Activated CD8-positive, alpha-beta memory T cell treated with anti-CD3 and anti-CD28 coated beads, Interleukin-2, amount 50 U/mL, for 48 hours (primary cell): ENCODE results near the gene TMEM163.
A peak's percentile ranks its signal among the peaks of the same experiment; 100 is the strongest.

Experiments used
- DNase-seq: peaks from one replicate; pipeline ENCODE4 v3.0.0-alpha.2; 2020

TMEM163 gene

DNA sequence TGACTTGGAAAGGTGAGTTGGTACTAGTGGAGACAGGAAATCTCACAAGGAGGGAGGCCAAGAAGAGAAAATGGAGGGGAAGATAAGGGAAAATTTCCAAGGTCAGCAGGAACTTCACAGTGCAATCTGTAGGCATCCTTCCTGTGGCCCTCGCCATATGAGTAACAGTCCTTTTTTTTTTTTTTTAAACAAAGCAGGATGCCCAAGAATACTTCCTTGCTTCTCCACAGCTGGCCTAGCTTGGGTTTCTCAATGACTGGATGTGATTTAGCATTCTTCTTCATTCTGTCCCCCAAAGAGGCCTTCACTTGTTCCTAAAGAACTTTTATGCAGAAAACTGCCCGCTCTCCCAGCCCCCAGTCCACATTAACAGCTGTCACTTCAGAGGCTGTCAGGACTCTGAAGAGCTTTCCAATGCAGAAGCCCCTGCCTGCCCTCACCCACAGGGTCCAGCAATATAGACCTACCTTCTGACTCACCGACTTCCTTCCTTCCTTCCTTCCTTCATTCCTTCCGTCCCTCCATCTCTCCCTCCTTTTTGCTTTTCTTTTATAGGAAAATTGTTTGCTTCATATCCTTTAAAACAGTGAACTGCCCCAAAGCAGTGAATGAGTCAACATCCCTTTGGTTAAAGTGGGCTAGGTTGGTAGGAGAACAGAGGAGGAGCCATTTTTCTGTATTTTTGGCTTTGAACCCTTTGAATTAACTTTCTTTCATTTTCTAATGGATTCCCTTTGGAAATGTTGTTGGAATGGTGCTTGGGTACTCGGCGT lies 292.9 kb downstream of the TMEM163 start:
- no peak for DNase-seq

DNA sequence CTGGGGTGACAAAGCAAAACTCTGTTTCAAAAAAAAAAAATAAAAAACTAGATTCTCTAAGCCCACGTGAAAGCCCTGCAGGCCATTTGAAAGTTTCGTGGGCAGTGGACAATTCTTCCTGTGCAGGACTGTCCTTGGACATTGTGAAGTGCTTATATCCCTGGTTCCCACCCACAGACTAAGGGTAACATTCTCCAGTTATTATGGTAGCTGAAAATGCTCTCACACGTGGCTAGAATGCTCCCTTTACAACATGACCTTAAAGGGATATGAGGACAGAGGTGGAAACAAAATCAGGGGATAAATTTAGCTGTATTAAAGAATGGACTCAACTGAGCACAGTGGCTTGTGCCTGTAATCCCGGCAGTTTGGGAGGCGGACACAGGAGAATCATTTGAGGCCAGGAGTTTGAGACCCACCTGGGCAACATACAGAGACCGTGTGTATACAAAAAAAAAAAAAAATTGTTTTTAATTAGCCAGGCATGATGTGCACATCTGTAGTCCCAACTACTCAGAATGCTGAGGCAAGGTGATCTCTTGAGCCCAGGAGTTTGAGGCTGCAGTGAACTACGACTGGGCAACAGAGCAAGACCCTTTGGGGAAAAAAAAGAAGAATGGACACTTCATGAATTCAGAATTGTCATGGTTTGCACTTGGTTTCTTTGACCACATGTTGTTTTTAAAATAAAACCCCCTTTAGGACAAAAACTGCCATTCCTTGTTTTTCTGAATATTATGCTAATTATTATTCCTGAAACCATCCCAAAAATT lies 297.1 kb downstream of the TMEM163 start:
- DNase-seq: no peak

DNA sequence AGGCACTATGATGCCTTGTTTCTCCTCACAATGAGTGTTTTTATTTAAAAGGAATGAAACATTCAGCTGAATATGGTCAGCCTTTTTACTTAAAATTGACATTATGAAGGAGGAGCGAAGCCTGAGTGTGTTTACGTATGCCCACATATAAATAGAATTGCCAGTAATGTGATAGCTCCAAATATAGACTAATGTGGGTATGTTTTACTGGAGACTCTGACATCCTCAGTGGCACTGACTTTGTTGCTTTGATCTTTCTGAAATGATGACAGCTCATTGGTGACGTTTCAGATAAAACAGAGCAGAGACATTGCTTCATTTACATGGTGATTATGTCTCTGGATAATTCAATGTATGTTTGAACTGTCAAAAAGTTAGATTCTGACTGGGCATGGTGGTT lies 297.9 kb downstream of the TMEM163 start:
- DNase-seq: no peak

DNA sequence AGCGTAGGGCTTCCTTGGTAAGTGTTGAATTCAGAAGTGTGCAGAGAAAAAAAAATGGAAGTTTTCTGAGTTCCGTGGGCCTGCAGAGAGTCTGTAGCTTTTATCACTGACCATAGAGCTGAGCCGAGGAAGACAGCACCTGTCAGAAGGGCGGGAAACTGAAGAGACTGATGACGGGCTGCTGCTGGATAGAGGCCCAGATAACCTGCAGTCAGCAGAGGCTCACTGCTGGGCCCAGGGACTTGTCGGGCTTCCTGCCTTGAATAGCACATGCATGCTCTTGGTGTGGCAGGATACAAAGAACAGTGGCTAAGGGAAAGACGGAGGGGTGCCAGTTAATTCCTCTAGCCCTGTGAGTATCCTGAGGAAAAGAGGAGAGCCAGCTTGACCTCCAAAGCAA lies 298.5 kb downstream of the TMEM163 start:
- DNase-seq: no peak

DNA sequence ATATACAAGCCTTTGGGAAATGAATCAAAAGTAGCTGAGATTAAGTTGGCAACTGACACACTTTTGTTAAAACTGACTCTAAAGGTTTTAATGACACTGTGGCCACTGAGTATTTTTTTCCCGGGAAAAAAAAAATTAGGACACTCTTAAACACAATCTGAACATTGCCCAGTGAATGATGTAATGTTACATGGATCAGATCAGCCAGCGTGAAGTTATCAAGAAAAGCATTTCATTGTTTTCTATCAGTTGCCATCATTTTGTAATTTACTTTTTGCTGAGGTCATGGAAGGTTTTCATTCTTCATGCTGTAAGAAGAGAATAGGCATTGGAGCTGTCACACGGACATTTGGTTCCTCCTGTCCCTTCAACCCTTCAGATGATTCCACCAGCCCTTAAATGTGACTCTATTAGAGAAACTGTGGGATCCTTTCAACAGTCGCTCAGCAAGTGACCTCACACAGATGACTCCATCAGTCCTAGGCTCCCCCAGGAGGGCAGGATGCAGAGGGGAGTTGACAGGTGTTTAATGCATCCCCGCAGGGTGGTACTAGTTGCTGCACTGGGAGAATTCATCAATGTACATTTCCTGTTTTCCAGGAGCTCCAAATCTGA lies 300.7 kb downstream of the TMEM163 start:
- DNase-seq: no peak

DNA sequence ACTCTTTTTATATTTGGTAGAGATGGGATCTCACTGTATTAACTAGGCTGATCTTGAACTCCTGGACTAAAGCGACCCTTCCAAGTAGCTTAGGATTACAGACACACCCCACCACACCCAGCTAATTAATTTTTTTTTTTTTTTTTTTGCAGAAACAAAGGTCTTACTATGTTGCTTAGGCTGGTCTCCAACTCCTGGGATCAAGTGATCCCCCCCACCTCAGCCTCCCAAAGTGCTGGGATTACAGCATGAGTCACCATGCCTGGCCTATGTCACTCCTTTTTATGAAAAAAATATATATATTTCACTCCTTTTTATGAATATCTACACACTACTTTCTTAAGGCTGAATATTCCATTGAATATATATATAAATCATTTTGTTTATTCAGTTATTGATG lies 302.2 kb downstream of the TMEM163 start:
- DNase-seq: no peak

DNA sequence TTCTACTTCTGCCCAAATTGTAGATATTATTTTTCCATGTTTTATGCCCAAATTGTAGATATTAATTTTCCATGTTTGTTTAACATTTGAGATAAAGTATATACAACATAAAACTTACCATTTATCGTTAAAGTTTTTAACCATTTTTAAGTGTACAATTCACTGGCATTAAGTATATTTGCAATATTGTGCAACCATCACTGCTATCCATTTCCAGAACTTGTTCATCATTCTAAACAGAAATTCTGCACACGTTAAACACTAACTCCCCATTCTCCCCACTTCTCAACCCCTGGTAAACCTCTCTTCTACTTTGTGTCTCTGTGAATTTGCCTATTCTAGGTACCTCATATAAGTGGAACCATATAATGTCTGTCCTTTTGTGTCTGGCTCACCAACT lies 302.8 kb downstream of the TMEM163 start:
- no peak for DNase-seq

DNA sequence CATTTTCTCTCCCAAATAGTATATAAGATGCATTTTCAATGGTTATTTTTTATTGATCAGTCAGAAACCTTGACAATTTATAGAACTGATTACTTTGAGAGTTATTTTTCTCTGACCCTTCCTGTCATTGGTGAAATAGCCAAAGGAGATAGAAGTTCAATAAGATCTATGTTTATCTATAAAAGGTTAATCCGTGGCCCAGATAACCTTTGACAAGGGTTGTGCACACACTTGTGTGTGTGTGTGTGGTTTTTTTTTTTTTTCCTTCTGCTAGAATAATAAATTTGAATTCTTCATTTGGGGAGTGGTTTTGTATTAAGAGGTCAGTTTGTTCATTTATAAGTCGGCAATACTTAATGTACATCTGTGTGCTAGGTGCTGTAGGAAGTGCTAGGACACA lies 304.9 kb downstream of the TMEM163 start:
- no peak for DNase-seq

DNA sequence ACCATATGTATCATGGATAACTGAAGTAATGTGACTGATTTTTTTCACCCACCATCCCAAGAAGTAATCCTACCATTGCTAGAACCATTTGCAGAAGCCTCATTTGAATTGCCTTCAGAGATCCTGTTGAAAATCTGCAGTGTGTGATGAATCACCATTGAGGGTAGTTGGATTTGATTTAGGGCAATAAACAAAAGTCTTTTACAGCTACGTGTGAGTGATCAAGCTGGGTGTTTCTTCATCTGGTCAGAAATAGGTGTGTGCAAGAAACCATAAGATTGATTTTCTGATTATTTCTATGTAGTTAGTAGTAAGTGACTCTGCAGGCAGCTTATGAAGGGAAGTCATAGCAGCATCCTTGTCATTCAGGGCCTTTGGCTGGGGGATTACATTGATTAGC lies 305.4 kb downstream of the TMEM163 start:
- DNase-seq: no peak

DNA sequence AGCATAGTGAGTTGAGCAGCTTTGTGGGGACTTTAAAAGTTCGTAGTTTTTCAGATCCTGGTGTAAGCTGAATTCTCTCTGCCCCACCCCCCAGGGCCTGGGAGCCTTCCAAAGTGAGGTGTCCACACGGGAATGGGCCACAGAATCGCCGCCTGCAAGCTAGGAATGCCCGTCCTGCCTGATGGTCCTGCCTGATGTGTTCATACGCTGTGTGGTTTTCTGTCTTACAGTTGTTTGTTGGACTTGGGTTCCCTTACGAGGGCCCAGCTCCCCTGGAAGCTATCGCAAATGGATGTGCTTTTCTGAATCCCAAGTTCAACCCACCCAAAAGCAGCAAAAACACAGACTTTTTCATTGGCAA lies 306.2 kb downstream of the TMEM163 start:
- no peak for DNase-seq

DNA sequence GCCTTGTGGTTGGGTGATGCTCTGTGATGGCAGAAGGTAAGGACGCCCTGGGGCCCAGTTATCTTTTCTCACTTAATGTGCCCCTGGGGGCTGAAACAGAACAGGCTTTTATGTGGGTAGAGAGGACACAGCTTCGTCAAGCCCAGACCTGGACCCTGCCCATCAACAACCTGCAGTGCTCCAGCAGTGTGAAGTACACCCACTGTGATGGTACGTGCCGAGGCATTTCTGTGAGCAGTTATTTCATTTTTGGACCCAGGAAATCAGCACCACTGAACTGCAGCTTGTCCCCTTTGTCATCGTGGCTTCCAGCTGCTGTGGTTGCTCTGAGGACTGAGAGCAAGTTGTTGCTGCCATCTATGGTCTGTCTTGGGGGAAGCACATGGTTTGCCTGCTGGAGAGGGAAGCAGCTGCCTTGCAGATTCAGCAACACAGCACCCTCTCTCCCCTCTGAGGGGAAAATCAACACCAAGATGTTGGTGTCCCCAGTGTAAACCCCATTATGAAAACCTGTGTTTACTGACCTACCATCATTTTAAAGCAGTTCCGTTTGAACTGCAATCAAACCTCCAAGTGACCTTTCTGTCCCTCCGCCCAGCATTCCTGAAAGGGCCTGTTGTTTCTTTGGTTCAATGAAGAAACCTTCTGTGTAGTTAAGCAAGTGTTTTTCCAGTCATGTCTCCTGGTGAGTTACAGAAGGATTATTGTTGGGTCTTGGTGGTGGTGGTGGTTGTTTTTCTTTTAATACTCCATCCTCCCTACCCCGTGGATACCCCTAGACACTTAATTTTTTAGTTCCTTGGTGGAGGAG lies 306.8 kb downstream of the TMEM163 start:
- DNase-seq: peak; percentile 69

DNA sequence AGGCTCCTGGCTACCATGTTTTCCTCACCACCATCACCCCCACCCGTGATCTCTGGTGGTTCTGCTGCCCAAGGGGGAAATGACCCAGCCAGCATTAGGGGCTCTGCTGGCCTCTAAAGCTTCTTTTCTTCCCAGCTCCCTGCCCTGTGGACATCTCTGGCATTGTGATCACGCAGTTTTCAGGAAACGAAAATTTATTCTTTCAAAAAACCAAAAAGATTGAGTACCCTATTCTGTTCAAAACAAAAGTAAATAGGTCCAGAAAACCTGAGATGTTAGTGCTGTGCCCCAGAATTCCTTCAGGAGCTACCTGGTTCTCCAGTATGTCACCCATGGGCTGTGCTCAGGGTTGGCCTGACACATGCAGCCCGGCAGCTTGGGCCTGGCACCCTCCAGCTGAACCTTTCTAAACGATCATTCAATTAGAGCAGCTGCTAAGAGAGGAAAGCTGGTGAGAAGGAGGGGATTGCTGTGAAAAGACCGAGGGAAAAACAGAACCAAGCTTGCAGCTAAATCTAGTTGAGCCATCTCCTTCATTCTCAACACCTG lies 307.4 kb downstream of the TMEM163 start:
- no peak for DNase-seq

DNA sequence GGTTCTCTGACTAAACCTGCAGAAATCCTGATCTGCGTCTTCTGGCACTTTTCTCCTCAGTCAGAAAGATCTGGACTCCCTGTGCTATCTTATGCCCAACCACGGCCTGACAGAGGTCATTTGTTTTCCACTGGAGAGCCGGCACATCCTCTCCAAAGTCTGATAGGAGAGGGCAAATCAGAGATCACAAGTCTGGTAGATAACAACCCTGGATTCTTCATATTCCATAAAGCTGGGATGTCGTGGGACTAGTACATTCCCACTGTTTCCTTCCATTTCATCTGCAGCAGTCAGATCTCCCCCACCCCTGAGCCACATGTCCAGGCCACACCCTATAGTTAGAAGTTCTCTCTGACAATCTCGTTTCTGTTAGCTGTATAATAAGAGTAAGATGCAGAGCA lies 308.0 kb downstream of the TMEM163 start:
- no peak for DNase-seq

DNA sequence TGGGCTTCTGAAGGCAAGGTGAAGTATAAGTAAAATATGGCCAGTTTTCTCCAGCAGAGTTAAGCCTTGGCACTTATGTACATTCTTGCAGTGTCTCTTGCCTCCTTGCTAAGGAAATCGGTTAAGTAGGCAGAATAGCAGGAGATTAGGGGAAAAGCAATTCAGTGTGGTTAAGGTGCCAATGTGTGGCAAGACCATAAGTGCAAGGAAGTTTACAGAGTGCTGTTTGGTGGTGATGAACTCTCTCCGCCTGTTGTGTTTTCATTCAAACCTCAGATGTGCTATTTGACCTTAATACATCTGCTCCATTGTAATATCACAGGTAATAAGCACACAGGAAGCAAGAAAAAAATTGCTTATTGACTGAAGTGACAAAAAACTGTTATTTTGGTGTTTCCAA lies 308.8 kb downstream of the TMEM163 start:
- no peak for DNase-seq

DNA sequence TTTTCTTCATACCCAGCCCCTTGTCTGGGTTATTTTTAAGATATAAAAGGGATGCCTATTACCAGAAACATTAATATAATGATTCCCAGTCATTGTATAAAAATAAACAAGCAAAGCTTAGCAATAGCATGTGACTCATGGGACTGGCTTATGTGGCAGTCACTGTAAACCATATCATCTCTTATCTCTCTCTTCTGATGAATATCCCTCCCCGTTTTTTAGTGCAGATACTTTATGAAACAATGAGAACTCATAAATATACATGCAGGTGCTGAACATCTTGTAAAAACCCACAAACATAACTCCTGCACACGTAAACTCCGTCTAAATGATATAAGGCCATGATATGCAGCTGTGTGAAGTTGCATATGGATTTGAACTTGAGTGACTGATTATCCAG lies 310.0 kb downstream of the TMEM163 start:
- DNase-seq: no peak

DNA sequence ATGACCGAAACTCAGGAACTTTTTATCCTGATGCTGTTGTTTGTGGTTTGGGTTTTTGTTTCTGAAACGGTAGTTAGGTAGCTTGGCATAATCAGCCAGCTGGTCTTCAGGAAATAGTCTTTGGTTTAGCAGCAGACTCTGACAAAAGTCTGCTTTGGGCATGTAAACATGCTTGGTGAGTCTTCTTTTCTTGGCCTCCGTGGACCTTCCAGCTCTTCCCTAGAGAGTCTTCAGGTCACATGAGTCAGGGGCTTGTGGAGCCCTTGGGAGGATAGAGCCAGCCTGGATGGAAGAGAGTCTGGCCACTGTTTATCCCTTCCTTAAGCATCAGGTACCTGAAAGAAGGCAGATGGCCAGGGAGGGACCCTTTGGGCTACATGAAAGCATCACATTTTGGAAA lies 310.4 kb downstream of the TMEM163 start:
- no peak for DNase-seq

DNA sequence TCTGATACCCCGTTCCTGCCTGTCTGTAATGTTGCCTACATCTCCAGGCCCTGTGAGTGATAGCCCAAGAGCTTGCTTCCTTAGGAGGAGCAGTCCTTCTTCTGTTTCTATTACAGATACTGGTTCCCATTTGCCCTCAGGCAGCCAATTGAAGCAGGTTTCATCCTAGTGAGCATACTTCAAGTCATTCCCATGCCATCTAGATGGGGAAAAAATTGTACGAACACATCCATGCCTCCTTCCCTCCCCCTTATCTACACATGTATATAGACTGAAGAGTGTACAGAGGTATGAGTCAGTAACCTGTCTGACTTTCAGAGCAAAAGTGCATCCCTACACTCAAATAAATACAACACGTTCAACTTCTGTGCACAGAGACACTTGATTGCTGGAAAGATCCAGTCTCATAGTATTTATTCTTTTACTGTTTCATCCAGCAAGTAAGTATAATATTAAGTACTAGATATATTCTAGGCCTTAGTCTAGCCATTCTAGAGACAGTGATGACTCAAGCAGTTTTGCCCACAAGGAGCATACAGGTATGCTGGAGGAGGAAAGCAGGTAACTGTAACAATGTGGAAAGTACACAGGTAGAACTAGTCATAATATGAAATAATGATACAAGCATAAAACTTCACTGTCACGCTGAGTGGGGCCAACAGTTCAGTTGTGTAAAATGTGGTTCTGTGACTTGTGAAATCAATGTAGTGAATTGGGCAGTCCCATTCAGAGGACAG lies 311.5 kb downstream of the TMEM163 start:
- no peak for DNase-seq

DNA sequence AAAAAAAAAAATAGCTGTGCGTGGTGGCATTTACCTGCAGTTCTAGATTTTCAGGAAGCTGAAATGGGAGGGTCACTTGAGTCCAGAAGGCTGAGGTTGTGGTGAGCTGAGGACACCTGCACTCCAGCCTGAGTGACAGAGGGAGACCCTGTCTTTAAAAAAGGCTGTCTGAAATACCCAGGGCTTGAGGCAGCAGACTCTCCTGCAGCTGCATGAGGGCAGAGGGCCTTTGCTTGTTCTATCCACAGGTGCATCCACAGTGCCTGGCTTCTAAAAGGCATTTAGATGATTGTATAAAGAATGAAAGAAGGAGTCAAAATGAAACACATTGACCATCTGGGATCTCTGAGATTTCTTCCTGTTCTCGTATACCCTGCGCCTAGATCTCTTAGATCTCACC lies 312.1 kb downstream of the TMEM163 start:
- DNase-seq: no peak

DNA sequence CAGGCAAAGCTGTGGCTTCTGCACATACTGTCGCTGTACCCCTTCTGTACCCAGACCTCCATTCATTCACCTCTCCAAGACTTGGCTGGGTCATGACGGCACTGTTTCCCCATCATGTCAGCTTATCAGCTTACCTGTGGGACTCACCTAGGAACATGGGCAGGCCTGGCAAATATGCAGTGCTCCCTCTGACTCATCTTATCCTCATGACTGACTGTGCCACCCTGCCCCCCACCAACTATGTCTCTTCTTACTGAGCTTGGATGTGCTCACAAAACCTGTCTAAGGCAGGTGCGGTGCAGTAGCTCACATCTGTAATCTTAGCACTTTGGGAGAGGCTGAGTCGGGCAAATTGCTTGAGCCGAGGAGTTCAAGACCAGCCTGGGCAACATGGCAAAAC lies 312.5 kb downstream of the TMEM163 start:
- DNase-seq: no peak
